GM23338 (cell line): ENCODE data around the gene MBD5. TPM values are rescaled to one million over a fixed set of nuclear protein-coding genes. Genes with fewer than 3 reads are reported as not detected.

Experiments used
- ATAC-seq: fragments of 200-7000 bp; cut with Tn5 transposase; 3 replicates; pipeline ENCODE4 v1.9.1; 2020
- DNase-seq: peaks from one replicate; pipeline ENCODE4 v3.0.0-alpha.2; 2015; ENCODE audit warnings: low spot score
- H2AFZ ChIP-seq: fragments of 200-600 bp; sonication (generic); 2 replicates; pipeline ENCODE4 v1.8.0; 2016; ENCODE audit warnings: antibody characterized with exemption, mild to moderate bottlenecking, moderate library complexity
- H3F3A ChIP-seq: fragments of 200-600 bp; sonication (generic); replicated peaks from 2 replicates; pipeline ENCODE4 v1.8.0; 2017; ENCODE audit warnings: antibody characterized with exemption, mixed run types, low read depth
- H3K27ac ChIP-seq: fragments of 200-600 bp; sonication (generic); 2 replicates; pipeline ENCODE4 v1.6.1; 2016; ENCODE audit warnings: low read depth
- H3K27me3 ChIP-seq: fragments of 200-600 bp; sonication (generic); 2 replicates; pipeline ENCODE4 v1.8.0; 2016; ENCODE audit warnings: mild to moderate bottlenecking, mixed run types, moderate library complexity; ENCODE audit not compliant: insufficient read depth
- H3K36me3 ChIP-seq: fragments of 200-600 bp; sonication (generic); 2 replicates; pipeline ENCODE4 v1.8.0; 2016; ENCODE audit warnings: mild to moderate bottlenecking; ENCODE audit not compliant: insufficient read depth
- H3K4me1 ChIP-seq: fragments of 200-600 bp; sonication (generic); 2 replicates; pipeline ENCODE4 v1.8.0; 2016; ENCODE audit warnings: mild to moderate bottlenecking, moderate library complexity; ENCODE audit not compliant: insufficient read depth
- H3K4me2 ChIP-seq: fragments of 200-600 bp; sonication (generic); 2 replicates; pipeline ENCODE4 v1.7.1; 2017; ENCODE audit warnings: mixed run types
- H3K4me3 ChIP-seq: fragments of 200-600 bp; sonication (generic); 2 replicates; pipeline ENCODE4 v1.6.1; 2016; ENCODE audit warnings: mixed run types
- H3K79me2 ChIP-seq: fragments of 200-600 bp; sonication (generic); replicated peaks from 2 replicates; pipeline ENCODE4 v1.8.0; 2017; ENCODE audit warnings: mild to moderate bottlenecking; ENCODE audit not compliant: insufficient read depth
- H3K9me2 ChIP-seq: fragments of 200-600 bp; sonication (generic); 2 replicates; pipeline ENCODE4 v1.8.0; 2017; ENCODE audit not compliant: insufficient read depth
- H4K20me1 ChIP-seq: fragments of 200-600 bp; sonication (generic); replicated peaks from 2 replicates; pipeline ENCODE4 v1.8.0; 2017; ENCODE audit warnings: mild to moderate bottlenecking; ENCODE audit not compliant: insufficient read depth
- H3K27ac Mint-ChIP-seq: 2 replicates; pipeline ENCODE4 v1.8.0; 2020; ENCODE audit warnings: inconsistent platforms, mild to moderate bottlenecking, moderate library complexity, mixed read lengths
- H3K27me3 Mint-ChIP-seq: 3 replicates; pipeline ENCODE4 v1.8.0; 2022; ENCODE audit warnings: low read depth, mild to moderate bottlenecking, moderate library complexity, mixed read lengths, inconsistent platforms; ENCODE audit not compliant: insufficient read depth, poor library complexity
- H3K36me3 Mint-ChIP-seq: 3 replicates; pipeline ENCODE4 v1.8.0; 2021; ENCODE audit warnings: low read depth, mild to moderate bottlenecking, inconsistent platforms, moderate library complexity, mixed read lengths
- H3K4me1 Mint-ChIP-seq: 3 replicates; pipeline ENCODE4 v1.8.0; 2020; ENCODE audit warnings: mild to moderate bottlenecking, inconsistent platforms, mixed read lengths
- H3K4me3 Mint-ChIP-seq: 3 replicates; pipeline ENCODE4 v1.8.0; 2021; ENCODE audit warnings: moderate library complexity, mild to moderate bottlenecking, inconsistent platforms, mixed read lengths
- H3K9me3 Mint-ChIP-seq: 3 replicates; pipeline ENCODE4 v1.8.0; 2020; ENCODE audit warnings: moderate library complexity, mild to moderate bottlenecking, inconsistent platforms, mixed read lengths
- CREB1 ChIP-seq: fragments of 250-450 bp; sonication (Bioruptor Pico); IDR thresholded peaks from 2 replicates; pipeline ENCODE4 v1.5.0; 2020; ENCODE audit warnings: low read depth, mild to moderate bottlenecking, moderate library complexity
- CTCF ChIP-seq, 2 experiments: fragments of 200-600 bp in 1 of 2; sonication (generic) in 1 of 2; conservative IDR thresholded peaks; 2 replicates each; pipeline versions ENCODE4 v1.5.1 to v1.6.1; 2016 to 2017; ENCODE audit warnings: antibody characterized with exemption in 2 of 2, low read depth in 2 of 2, mild to moderate bottlenecking in 2 of 2, moderate library complexity in 1 of 2
- ETS1 ChIP-seq: IDR thresholded peaks from 2 replicates; pipeline ENCODE4 v1.6.1; 2016; ENCODE audit warnings: antibody characterized with exemption
- NANOG ChIP-seq: IDR thresholded peaks from 2 replicates; pipeline ENCODE4 v1.6.1; 2016; ENCODE audit warnings: antibody characterized with exemption, borderline replicate concordance
- REST ChIP-seq: IDR thresholded peaks from one replicate; pipeline ENCODE4 v1.6.1; 2018; ENCODE audit warnings: antibody characterized with exemption; ENCODE audit not compliant: unreplicated experiment
- STAT1 ChIP-seq: IDR thresholded peaks from one replicate; pipeline ENCODE4 v1.6.1; 2016; ENCODE audit warnings: antibody characterized with exemption; ENCODE audit not compliant: unreplicated experiment
- ZNF114 ChIP-seq: fragments of 250-450 bp; sonication (Bioruptor Pico); IDR thresholded peaks from 2 replicates; pipeline ENCODE4 v1.5.0; 2020; ENCODE audit warnings: mild to moderate bottlenecking, moderate library complexity
- ZNF462 ChIP-seq: fragments of 250-450 bp; sonication (Bioruptor Pico); IDR thresholded peaks from 2 replicates; pipeline ENCODE4 v1.5.0; 2020; ENCODE audit warnings: mild to moderate bottlenecking, moderate library complexity
- polyA plus RNA-seq: library from polyadenylated mRNA; unstranded; fragments of >200 nt; fragmentation: Nextera tagmentation; extraction: Ambion mirVana; gene quantifications from 2 replicates; pipeline ENCODE4 v1.2.1, GENCODE V29; 2016
- total RNA-seq: library from RNA; depleted of rRNA; stranded (reverse); fragments of >200 nt; shearing (Covaris generic); gene quantifications from 2 replicates; pipeline ENCODE4 v1.2.3, GENCODE V29; 2014

The MBD5 gene
- total and polyA plus RNA-seq, 2 experiments from 2014 or later, result 16.2 to 23.1 TPM

GRCh38 chr2:148251993-148252392 is 231.1 kb downstream of the MBD5 start (continued):
- no peak for TF ChIP-seq ETS1
- TF ChIP-seq CTCF (conservative IDR thresholded peaks at IDR 0.05; ENCODE audit: low read depth in 2 of 2), result no peak
- no peak for TF ChIP-seq REST

GRCh38 chr2:148252646-148253045 is 231.8 kb downstream of the MBD5 start:
- H3K27ac Mint-ChIP-seq, result no peak overlapping the region
- Histone ChIP-seq H3K79me2 (no peaks in the 10 kb centered on the region), H3K9me2 (peaks cover 15% of the 10 kb centered on the region; the same call in 1 of the 2 replicates), H3K27ac (no peak overlapping the region), H3K36me3 (no peaks in the 10 kb centered on the region), H3K27me3 (no peaks in the 10 kb centered on the region), H3F3A (no peaks in the 10 kb centered on the region), H2AFZ (no peak overlapping the region), H3K4me1 (no peaks in the 10 kb centered on the region), H3K4me2 (no peak overlapping the region), H3K4me3 (no peak overlapping the region), H4K20me1 (no peaks in the 10 kb centered on the region)
- no peak overlapping the region for H3K4me3 Mint-ChIP-seq
- ATAC-seq (no peak), DNase-seq (no peak)
- H3K9me3 Mint-ChIP-seq, result peaks cover 37% of the 10 kb centered on the region
- peaks cover 48% of the 10 kb centered on the region for H3K36me3 Mint-ChIP-seq
- peaks cover 4% of the 10 kb centered on the region for H3K27me3 Mint-ChIP-seq
- H3K4me1 Mint-ChIP-seq, result no peaks in the 10 kb centered on the region
- TF ChIP-seq CREB1 (CRISPR knock-in tag) (no peak), ZNF114 (no peak), CTCF (conservative IDR thresholded peaks at IDR 0.05; ENCODE audit: low read depth in 2 of 2) (no peak), ZNF462 (no peak), NANOG (no peak), STAT1 (no peak)
